IPS DF 6.9 (cell line): Measurements from ENCODE around the gene GTF2IRD1.

Source experiments
- DNase-seq: peaks from one replicate; pipeline ENCODE4 v3.0.0-alpha.2; 2013; ENCODE audit warnings: low read depth, low spot score
- H3K27ac ChIP-seq: one replicate; pipeline ENCODE4 v1.5.1; 2013; ENCODE audit warnings: low read length, control low read depth
- H3K27me3 ChIP-seq: 2 replicates; pipeline ENCODE4 v1.6.1; 2013; ENCODE audit warnings: mild to moderate bottlenecking, low read length; ENCODE audit not compliant: control insufficient read depth, insufficient read depth
- H3K36me3 ChIP-seq: 2 replicates; pipeline ENCODE4 v1.6.1; 2013; ENCODE audit warnings: low read length; ENCODE audit not compliant: control insufficient read depth, insufficient read depth
- H3K4me1 ChIP-seq: 2 replicates; pipeline ENCODE4 v1.6.1; 2013; ENCODE audit warnings: low read length; ENCODE audit not compliant: control insufficient read depth, insufficient read depth
- H3K4me3 ChIP-seq: 2 replicates; pipeline ENCODE4 v1.5.1; 2013; ENCODE audit warnings: mild to moderate bottlenecking, low read length
- H3K9me3 ChIP-seq: 2 replicates; pipeline ENCODE4 v1.6.1; 2013; ENCODE audit warnings: low read length, inconsistent platforms; ENCODE audit not compliant: control insufficient read depth, insufficient read depth
- WGBS: extraction: QIAGEN DNeasy Blood & Tissue Kit; methylation state at CpG from one replicate; pipeline ENCODE4 v1.1.7; 2013; ENCODE audit warnings: mixed read lengths, missing lambda C conversion rate; ENCODE audit not compliant: insufficient read length, insufficient coverage; 5-methylcytosine and 5-hydroxymethylcytosine counted together

GTF2IRD1 gene

GRCh38 chr7:74449809-74450397 is 3.8 kb upstream of the GTF2IRD1 start:
- H3K36me3 ChIP-seq = no peaks in the 10 kb centered on the region
- no peaks in the 10 kb centered on the region for H3K9me3 ChIP-seq
- no peak overlapping the region for H3K4me3 ChIP-seq
- H3K4me1 ChIP-seq = peaks cover 2% of the 10 kb centered on the region; the same call in 1 of the 2 replicates
- whole genome bisulfite sequencing = no CpG with 5 or more reads among the region's 15 CpGs
- no peaks in the 10 kb centered on the region for H3K27me3 ChIP-seq
- no peak overlapping the region for H3K27ac ChIP-seq
- DNase-seq = peak; percentile 89

- WGBS = no CpG with 5 or more reads among the region's 15 CpGs
- DNase-seq = no peak
- H3K4me3 ChIP-seq = peak overlapping the region; percentile 71; the same call in 1 of the 2 replicates
- H3K36me3 ChIP-seq = no peaks in the 10 kb centered on the region
- peaks cover 2% of the 10 kb centered on the region; the same call in 1 of the 2 replicates for H3K4me1 ChIP-seq
- no peak overlapping the region for H3K27ac ChIP-seq
- H3K27me3 ChIP-seq = no peaks in the 10 kb centered on the region
- H3K9me3 ChIP-seq = no peaks in the 10 kb centered on the region
Observed at GRCh38 chr7:74452748-74453321, 871 bp upstream of the GTF2IRD1 start.

DNA sequence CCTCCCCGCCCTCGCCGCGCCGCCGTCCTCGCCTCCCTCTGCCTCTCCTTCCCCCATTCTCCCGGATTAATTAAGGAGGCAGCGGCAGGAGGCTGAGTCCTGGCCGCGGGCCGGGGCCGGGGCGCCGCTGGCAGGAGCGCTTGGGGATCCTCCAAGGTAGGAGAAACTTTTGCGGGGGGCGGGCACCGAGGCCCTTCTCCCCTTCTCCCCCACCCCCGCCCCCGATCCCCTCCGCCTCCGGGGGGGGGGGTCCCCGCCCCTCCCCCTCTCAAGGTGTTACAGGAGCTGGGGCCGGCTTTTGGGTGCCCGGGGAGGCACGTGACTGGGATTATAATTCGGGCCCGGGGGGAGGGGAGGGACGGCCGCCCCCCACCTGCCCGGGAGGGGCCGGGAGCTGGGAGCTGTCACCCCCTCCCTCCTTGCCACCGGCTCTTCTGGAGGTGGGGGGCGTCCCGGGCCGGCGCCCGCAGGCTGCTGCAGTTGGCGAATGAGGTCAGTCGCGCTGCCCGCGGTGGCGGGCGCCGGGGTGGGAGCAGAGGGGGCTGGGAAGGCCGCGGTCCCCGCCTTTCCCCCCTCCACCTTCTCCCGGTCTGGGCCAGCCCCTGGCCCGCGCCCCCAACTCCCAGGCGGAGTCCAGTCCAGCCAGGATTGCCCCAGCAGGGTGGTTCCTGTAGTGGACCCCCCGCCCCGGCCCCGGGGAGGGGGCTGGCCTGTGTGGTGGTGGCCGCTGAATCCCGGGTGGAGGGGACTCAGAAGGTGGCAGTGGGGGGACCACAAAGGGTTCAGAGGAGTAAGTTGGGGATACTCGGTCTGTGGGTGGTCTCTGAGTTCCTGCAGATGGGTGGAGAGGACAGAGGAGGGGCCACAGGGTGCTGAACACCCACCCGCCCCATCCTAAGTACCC is 567 bp downstream of the GTF2IRD1 start:
- DNase-seq = no peak
- peaks cover 2% of the 10 kb centered on the region; the same call in 1 of the 2 replicates for H3K4me1 ChIP-seq
- no peaks in the 10 kb centered on the region for H3K27me3 ChIP-seq
- H3K9me3 ChIP-seq = no peaks in the 10 kb centered on the region
- H3K36me3 ChIP-seq = no peaks in the 10 kb centered on the region
- H3K4me3 ChIP-seq = peak overlapping the region; percentile 71
- WGBS = no CpG with 5 or more reads among the region's 61 CpGs
- H3K27ac ChIP-seq = no peak overlapping the region

GRCh38 chr7:74454925-74455288 is 1.2 kb downstream of the GTF2IRD1 start:
- no peak overlapping the region for H3K27ac ChIP-seq
- no peaks in the 10 kb centered on the region for H3K9me3 ChIP-seq
- no CpG with 5 or more reads among the region's 11 CpGs for WGBS
- H3K36me3 ChIP-seq = no peaks in the 10 kb centered on the region
- H3K4me1 ChIP-seq = peaks cover 2% of the 10 kb centered on the region; the same call in 1 of the 2 replicates
- H3K27me3 ChIP-seq = no peaks in the 10 kb centered on the region
- no peak for DNase-seq
- H3K4me3 ChIP-seq = peak overlapping the region; percentile 71; the same call in 1 of the 2 replicates

- Histone ChIP-seq H3K36me3 (no peaks in the 10 kb centered on the region), H3K27me3 (no peaks in the 10 kb centered on the region), H3K4me3 (no peak overlapping the region), H3K9me3 (no peaks in the 10 kb centered on the region), H3K27ac (no peak overlapping the region), H3K4me1 (peaks cover 2% of the 10 kb centered on the region; the same call in 1 of the 2 replicates)
- no CpG with 5 or more reads among the region's 13 CpGs for WGBS
- no peak for DNase-seq
Observed at GRCh38 chr7:74455291-74455804, 1.6 kb downstream of the GTF2IRD1 start.

DNA sequence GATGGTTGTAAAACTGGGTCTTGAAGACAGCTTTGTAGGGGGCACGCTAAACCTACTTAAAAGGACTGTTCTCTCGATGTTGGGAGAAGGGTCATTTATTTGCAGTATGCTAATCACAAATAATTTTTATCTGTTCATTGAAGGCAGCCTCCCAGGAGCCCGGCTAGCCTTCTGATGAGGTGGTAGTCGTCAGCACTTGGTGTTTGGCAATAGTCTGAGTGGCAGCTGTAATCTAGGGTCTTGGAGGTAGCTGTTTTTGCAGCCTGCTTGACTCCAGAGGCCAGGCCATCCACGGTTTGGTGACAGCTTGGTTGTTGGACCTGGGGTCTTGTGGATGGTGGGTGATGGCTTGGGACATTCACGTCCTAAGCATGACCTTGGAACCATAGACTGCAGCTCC is 2.2 kb downstream of the GTF2IRD1 start:
- DNase-seq = no peak
- Histone ChIP-seq H3K4me3 (no peak overlapping the region), H3K27ac (no peak overlapping the region), H3K4me1 (peaks cover 2% of the 10 kb centered on the region; the same call in 1 of the 2 replicates), H3K36me3 (no peaks in the 10 kb centered on the region), H3K9me3 (no peaks in the 10 kb centered on the region), H3K27me3 (no peaks in the 10 kb centered on the region)
- no CpG with 5 or more reads among the region's 6 CpGs for WGBS

DNA sequence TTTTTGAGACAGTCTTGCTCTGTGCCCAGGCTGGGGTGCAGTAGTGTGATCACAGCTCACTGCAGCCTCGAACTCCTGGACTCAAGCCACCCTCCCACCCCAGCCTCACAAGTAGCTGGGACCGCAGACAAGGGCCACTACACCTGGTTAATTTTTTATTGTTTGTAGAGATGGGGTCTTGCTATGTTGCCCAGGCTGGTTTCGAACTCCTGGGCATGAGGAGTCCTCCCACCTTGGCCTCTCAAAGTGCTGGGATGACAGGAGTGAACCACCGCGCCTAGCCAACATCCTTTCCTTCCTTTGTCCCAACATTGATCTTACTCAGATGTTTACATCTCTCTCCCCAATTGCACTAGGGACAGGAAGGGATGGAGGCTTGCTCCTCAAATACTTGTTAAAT is 3.3 kb downstream of the GTF2IRD1 start:
- Histone ChIP-seq H3K4me3 (no peak overlapping the region), H3K9me3 (no peaks in the 10 kb centered on the region), H3K27me3 (no peaks in the 10 kb centered on the region), H3K4me1 (peaks cover 2% of the 10 kb centered on the region; the same call in 1 of the 2 replicates), H3K27ac (no peak overlapping the region), H3K36me3 (no peaks in the 10 kb centered on the region)
- no CpG with 5 or more reads among the region's 5 CpGs for WGBS
- no peak for DNase-seq

DNA sequence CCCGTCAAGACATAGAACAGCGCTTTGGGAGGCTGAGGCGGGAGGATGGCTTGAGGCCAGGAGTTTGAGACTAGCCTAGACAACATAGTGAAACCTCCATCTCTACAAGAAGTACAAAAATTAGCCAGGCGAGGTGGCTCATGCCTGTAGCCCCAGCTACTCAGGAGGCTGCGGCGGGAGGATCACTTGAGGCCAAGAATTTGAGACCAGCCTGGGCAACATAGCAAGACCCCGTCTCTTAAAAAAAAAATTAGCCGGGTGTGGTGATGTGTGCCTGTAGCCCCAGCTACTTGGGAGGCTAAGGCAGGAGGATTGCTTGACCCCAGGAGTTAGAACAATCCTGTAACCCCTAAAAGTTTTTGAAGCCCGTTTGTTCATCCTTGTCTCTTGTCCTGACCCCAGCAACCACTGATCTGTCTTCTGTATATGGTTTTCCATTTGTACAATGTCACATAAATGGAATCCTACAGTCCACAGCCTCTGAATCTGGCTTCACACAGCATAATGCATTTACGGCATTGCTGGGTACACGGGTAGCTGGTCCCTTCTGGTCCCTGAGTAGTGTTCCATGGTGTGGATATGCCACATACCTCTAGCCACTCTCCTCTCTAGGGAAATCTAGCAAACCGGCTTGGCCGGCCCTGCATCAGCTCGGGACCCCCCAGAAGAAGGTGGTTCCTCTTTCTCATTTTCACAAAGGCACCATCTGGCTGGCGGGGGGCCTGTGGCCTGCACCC is 8.4 kb downstream of the GTF2IRD1 start:
- Histone ChIP-seq H3K4me1 (0 out of 2 replicates have a peak, but pooled peaks cover 2% of the 10 kb centered on the region), H3K27ac (no peak overlapping the region), H3K27me3 (no peaks in the 10 kb centered on the region), H3K4me3 (no peak overlapping the region), H3K36me3 (no peaks in the 10 kb centered on the region), H3K9me3 (no peaks in the 10 kb centered on the region)
- DNase-seq = no peak
- WGBS = no CpG with 5 or more reads among the region's 15 CpGs

- Histone ChIP-seq H3K9me3 (no peaks in the 10 kb centered on the region), H3K27ac (no peak overlapping the region), H3K36me3 (no peaks in the 10 kb centered on the region), H3K27me3 (no peaks in the 10 kb centered on the region), H3K4me1 (0 out of 2 replicates have a peak, but pooled peaks cover 2% of the 10 kb centered on the region), H3K4me3 (no peak overlapping the region)
- no CpG with 5 or more reads among the region's 11 CpGs for WGBS
- no peak for DNase-seq
Observed at GRCh38 chr7:74462707-74463100, 9.0 kb downstream of the GTF2IRD1 start.
